Ovary (tissue), 3 donors: ENCODE measurements around the gene GIMD1.
"Not testable (repeated sequence)": the region's sequence is repeated elsewhere in the genome, so short reads cannot be mapped to it uniquely, and the experiment has no call there.

ENCODE experiments used
- CTCF ChIP-seq, 3 donors: fragments of 450-650 bp in 2 of 3; fragments of 200-600 bp in 1 of 3; IDR thresholded peaks; one replicate each; pipeline versions ENCODE4 v1.5.1 to v1.8.0; 2016 to 2022; ENCODE audit warnings: antibody characterized with exemption in 3 of 3, mild to moderate bottlenecking in 1 of 3
- EP300 ChIP-seq: sonication (generic); formaldehyde crosslinking; IDR thresholded peaks from one replicate; pipeline ENCODE4 v1.6.1; 2017; ENCODE audit warnings: antibody characterized with exemption
- donor health status: DM: no; HTN: no; CAD: no.

GRCh38 chr4:106408004-106408403 is 39.4 kb upstream of the GIMD1 start:
- TF ChIP-seq EP300; CTCF (IDR thresholded peaks at IDR 0.05): not testable (repeated sequence)
